ENCODE measurements around the gene SLC6A17. TPM values are rescaled to one million over a fixed set of nuclear protein-coding genes. Genes with fewer than 3 reads are reported as not detected.
A peak's percentile ranks its signal among the peaks of the same experiment; 100 is the strongest.

SLC6A17 gene
- total RNA-seq, 1 donor from 2014 or later: 3.6 TPM

GRCh38 chr1:110200666-110201065, 50.4 kb downstream of the SLC6A17 start:
- peak; percentile 20 for DNase-seq (ENCODE audit: low read depth)
- Mint-ChIP-seq H3K36me3 (ENCODE audit: low read depth, unreplicated experiment) (peaks cover 2% of the 10 kb centered on the region), H3K27me3 (ENCODE audit: low read depth, unreplicated experiment) (peaks cover 29% of the 10 kb centered on the region), H3K27ac (ENCODE audit: unreplicated experiment) (peak overlapping the region; percentile 12), H3K4me3 (ENCODE audit: unreplicated experiment) (no peak overlapping the region), H3K9me3 (ENCODE audit: unreplicated experiment) (peaks cover 3% of the 10 kb centered on the region), H3K4me1 (ENCODE audit: low read depth, unreplicated experiment) (peaks cover 15% of the 10 kb centered on the region)
- no peaks in the 10 kb centered on the region for H3K27me3 ChIP-seq (ENCODE audit: insufficient read depth, low read length)
- H4K20me1 ChIP-seq (ENCODE audit: insufficient read depth, low read length): no peaks in the 10 kb centered on the region
- no peaks in the 10 kb centered on the region for H3K79me2 ChIP-seq (ENCODE audit: insufficient read depth, low read length)
- no peaks in the 10 kb centered on the region for H3K9me3 ChIP-seq (ENCODE audit: insufficient read depth, low read depth, low read length)
- no peak overlapping the region for H3K4me3 ChIP-seq (ENCODE audit: insufficient read depth, low read depth, low read length)
- no peak for FAIRE-seq
- no peaks in the 10 kb centered on the region for H3K36me3 ChIP-seq (ENCODE audit: insufficient read depth, low read length)
- no peak overlapping the region for H3K27ac ChIP-seq (ENCODE audit: low read depth, low read length)
- no peak overlapping the region for H3K9ac ChIP-seq (ENCODE audit: low read length)
- TF ChIP-seq, protein P1, sequence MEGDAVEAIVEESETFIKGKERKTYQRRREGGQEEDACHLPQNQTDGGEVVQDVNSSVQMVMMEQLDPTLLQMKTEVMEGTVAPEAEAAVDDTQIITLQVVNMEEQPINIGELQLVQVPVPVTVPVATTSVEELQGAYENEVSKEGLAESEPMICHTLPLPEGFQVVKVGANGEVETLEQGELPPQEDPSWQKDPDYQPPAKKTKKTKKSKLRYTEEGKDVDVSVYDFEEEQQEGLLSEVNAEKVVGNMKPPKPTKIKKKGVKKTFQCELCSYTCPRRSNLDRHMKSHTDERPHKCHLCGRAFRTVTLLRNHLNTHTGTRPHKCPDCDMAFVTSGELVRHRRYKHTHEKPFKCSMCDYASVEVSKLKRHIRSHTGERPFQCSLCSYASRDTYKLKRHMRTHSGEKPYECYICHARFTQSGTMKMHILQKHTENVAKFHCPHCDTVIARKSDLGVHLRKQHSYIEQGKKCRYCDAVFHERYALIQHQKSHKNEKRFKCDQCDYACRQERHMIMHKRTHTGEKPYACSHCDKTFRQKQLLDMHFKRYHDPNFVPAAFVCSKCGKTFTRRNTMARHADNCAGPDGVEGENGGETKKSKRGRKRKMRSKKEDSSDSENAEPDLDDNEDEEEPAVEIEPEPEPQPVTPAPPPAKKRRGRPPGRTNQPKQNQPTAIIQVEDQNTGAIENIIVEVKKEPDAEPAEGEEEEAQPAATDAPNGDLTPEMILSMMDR (IDR thresholded peaks at IDR 0.05; ENCODE audit: insufficient read depth, low read depth, low read length): no peak
- TF ChIP-seq EZH2 (IDR thresholded peaks at IDR 0.05; ENCODE audit: insufficient read depth, low read length): no peak
- H2AFZ ChIP-seq (ENCODE audit: low read depth, low read length): peak overlapping the region; percentile 24
- H3K4me2 ChIP-seq (ENCODE audit: low read length): no peak overlapping the region
- peaks cover 10% of the 10 kb centered on the region for H3K4me1 ChIP-seq (ENCODE audit: insufficient read depth, low read length)

DNA sequence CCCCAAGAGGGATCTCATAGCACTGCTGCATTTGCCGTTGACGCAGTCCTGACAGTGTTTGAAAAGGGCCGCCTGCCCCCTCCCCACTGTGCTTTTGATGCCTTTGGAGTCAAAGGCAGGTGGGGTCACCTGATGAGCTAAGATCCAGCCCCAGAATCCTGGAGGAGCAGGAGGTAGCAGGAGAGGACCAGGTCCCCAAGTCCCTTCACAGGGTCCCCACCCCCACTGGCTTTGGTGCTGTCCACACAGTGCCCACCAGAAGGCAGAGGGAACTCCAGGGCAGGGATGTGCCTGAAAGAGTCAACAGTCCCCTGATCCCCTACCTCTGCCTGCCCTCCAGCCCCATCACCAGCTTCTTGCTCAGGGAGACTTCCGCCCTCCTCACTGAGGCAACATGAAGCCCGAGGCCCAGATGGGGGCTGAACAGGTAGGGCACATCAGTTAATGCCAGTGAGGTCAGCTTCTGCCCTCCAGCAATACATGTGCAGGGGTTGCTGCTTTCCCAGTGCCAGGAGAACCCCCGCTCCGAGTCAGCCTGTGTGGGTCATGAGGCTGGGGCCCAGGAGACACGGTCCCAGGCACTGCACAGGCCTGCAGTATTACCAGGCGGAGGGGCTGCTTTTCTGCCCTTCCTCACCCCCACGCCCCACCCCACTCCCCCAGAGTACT, 51.0 kb downstream of the SLC6A17 start:
- H3K4me1 Mint-ChIP-seq (ENCODE audit: low read depth, unreplicated experiment): peaks cover 15% of the 10 kb centered on the region
- no peaks in the 10 kb centered on the region for H4K20me1 ChIP-seq (ENCODE audit: insufficient read depth, low read length)
- H3K36me3 Mint-ChIP-seq (ENCODE audit: low read depth, unreplicated experiment): peaks cover 2% of the 10 kb centered on the region
- H3K4me2 ChIP-seq (ENCODE audit: low read length): no peak overlapping the region
- H3K4me3 Mint-ChIP-seq (ENCODE audit: unreplicated experiment): no peak overlapping the region
- H3K9me3 ChIP-seq (ENCODE audit: insufficient read depth, low read depth, low read length): no peaks in the 10 kb centered on the region
- H3K9ac ChIP-seq (ENCODE audit: low read length): no peak overlapping the region
- no peak for DNase-seq (ENCODE audit: low read depth)
- H3K27me3 ChIP-seq (ENCODE audit: insufficient read depth, low read length): no peaks in the 10 kb centered on the region
- H3K27ac ChIP-seq (ENCODE audit: low read depth, low read length): no peak overlapping the region
- peaks cover 3% of the 10 kb centered on the region for H3K9me3 Mint-ChIP-seq (ENCODE audit: unreplicated experiment)
- no peak overlapping the region for H3K4me3 ChIP-seq (ENCODE audit: insufficient read depth, low read depth, low read length)
- no peaks in the 10 kb centered on the region for H3K79me2 ChIP-seq (ENCODE audit: insufficient read depth, low read length)
- H3K27ac Mint-ChIP-seq (ENCODE audit: unreplicated experiment): peak overlapping the region; percentile 12
- H3K36me3 ChIP-seq (ENCODE audit: insufficient read depth, low read length): no peaks in the 10 kb centered on the region
- FAIRE-seq: no peak
- H2AFZ ChIP-seq (ENCODE audit: low read depth, low read length): peak overlapping the region; percentile 22
- H3K27me3 Mint-ChIP-seq (ENCODE audit: low read depth, unreplicated experiment): peaks cover 28% of the 10 kb centered on the region
- TF ChIP-seq, protein P1 (IDR thresholded peaks at IDR 0.05; ENCODE audit: insufficient read depth, low read depth, low read length): no peak
- no peak for TF ChIP-seq EZH2 (IDR thresholded peaks at IDR 0.05; ENCODE audit: insufficient read depth, low read length)
- peaks cover 10% of the 10 kb centered on the region for H3K4me1 ChIP-seq (ENCODE audit: insufficient read depth, low read length)

GRCh38 chr1:110203021-110203661, 52.8 kb downstream of the SLC6A17 start:
- H2AFZ ChIP-seq (ENCODE audit: low read depth, low read length): no peak overlapping the region
- no peak for TF ChIP-seq EZH2 (IDR thresholded peaks at IDR 0.05; ENCODE audit: insufficient read depth, low read length)
- TF ChIP-seq, protein P1 (IDR thresholded peaks at IDR 0.05; ENCODE audit: insufficient read depth, low read depth, low read length): peak; percentile 88
- H3K4me3 ChIP-seq (ENCODE audit: insufficient read depth, low read depth, low read length): no peak overlapping the region
- Mint-ChIP-seq H3K27ac (ENCODE audit: unreplicated experiment) (no peak overlapping the region), H3K27me3 (ENCODE audit: low read depth, unreplicated experiment) (peaks cover 39% of the 10 kb centered on the region), H3K9me3 (ENCODE audit: unreplicated experiment) (peaks cover 3% of the 10 kb centered on the region), H3K4me1 (ENCODE audit: low read depth, unreplicated experiment) (peaks cover 15% of the 10 kb centered on the region), H3K36me3 (ENCODE audit: low read depth, unreplicated experiment) (peaks cover 2% of the 10 kb centered on the region), H3K4me3 (ENCODE audit: unreplicated experiment) (no peak overlapping the region)
- no peak overlapping the region for H3K27ac ChIP-seq (ENCODE audit: low read depth, low read length)
- DNase-seq (ENCODE audit: low read depth): peak; percentile 30
- H3K9ac ChIP-seq (ENCODE audit: low read length): no peak overlapping the region
- H3K4me2 ChIP-seq (ENCODE audit: low read length): peak overlapping the region; percentile 3
- no peaks in the 10 kb centered on the region for H3K36me3 ChIP-seq (ENCODE audit: insufficient read depth, low read length)
- H4K20me1 ChIP-seq (ENCODE audit: insufficient read depth, low read length): no peaks in the 10 kb centered on the region
- no peaks in the 10 kb centered on the region for H3K79me2 ChIP-seq (ENCODE audit: insufficient read depth, low read length)
- FAIRE-seq: no peak
- H3K27me3 ChIP-seq (ENCODE audit: insufficient read depth, low read length): no peaks in the 10 kb centered on the region
- H3K4me1 ChIP-seq (ENCODE audit: insufficient read depth, low read length): peaks cover 10% of the 10 kb centered on the region
- no peaks in the 10 kb centered on the region for H3K9me3 ChIP-seq (ENCODE audit: insufficient read depth, low read depth, low read length)

Data from astrocyte (in vitro differentiated cells and primary cell).